Upper lobe of left lung (tissue), 4 donors: ENCODE results near the gene PTPN21.

Experiments
- CTCF ChIP-seq, 6 experiments: fragments of 450-650 bp in 4 of 6; fragments of 200-600 bp in 2 of 6; sonication (generic) in 2 of 6; IDR thresholded peaks; one replicate each; pipeline ENCODE4 v1.5.1; 2016 to 2019; ENCODE audit warnings: antibody characterized with exemption in 6 of 6
- POLR2A ChIP-seq, 4 donors: fragments of 450-650 bp; IDR thresholded peaks; one replicate each; pipeline ENCODE4 v1.5.1; 2016 to 2017; ENCODE audit warnings: antibody characterized with exemption in 4 of 4, mild to moderate bottlenecking in 2 of 4

DNA sequence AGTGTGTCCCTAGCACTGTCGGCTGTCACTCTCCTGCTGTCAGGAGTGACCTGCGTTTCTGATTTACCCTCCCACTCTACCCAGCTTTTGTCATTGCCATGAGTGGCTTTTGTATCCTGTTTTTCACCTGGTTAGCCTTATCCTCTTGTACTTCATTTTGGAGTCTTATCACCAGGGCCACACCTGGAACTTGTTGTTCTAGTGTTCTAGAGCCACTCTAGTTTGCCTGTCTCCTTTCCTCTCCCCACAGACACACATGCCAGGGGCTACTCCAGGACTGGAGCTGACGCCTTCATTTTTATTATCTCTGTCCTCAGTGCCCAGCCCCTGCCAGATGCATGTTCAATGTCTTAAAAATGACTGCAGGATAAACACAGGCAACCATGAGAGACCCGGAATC is 42.2 kb upstream of the PTPN21 start:
- TF ChIP-seq CTCF (IDR thresholded peaks at IDR 0.05) (no peak), POLR2A (IDR thresholded peaks at IDR 0.05) (no peak)
